Mesendoderm (in vitro differentiated cells): ENCODE measurements around the gene PPY.

Source experiments
- DNase-seq: peaks from one replicate; pipeline ENCODE4 v3.0.0; 2013
- H2AK5ac ChIP-seq: 2 replicates; pipeline ENCODE4 v1.6.1; 2013; ENCODE audit warnings: low read length, inconsistent platforms
- H2BK120ac ChIP-seq: 2 replicates; pipeline ENCODE4 v1.6.1; 2013; ENCODE audit warnings: low read depth, mild to moderate bottlenecking, low read length, moderate library complexity, mixed read lengths
- H2BK15ac ChIP-seq: replicated peaks from 2 replicates; pipeline ENCODE4 v1.6.1; 2013; ENCODE audit warnings: low read depth, mild to moderate bottlenecking, moderate library complexity
- H2BK5ac ChIP-seq: 2 replicates; pipeline ENCODE4 v1.6.1; 2013; ENCODE audit warnings: low read length, inconsistent platforms
- H3K18ac ChIP-seq: 2 replicates; pipeline ENCODE4 v1.6.1; 2013; ENCODE audit warnings: mild to moderate bottlenecking, low read length, mixed read lengths
- H3K23ac ChIP-seq: one replicate; pipeline ENCODE4 v1.6.1; 2013; ENCODE audit warnings: low read length
- H3K27ac ChIP-seq: 2 replicates; pipeline ENCODE4 v1.5.1; 2013; ENCODE audit warnings: low read depth, mild to moderate bottlenecking, inconsistent platforms, low read length, moderate library complexity
- H3K27me3 ChIP-seq: 2 replicates; pipeline ENCODE4 v1.6.1; 2013; ENCODE audit warnings: low read length, control low read depth, mild to moderate bottlenecking, inconsistent platforms; ENCODE audit not compliant: insufficient read depth, poor library complexity
- H3K36me3 ChIP-seq: 2 replicates; pipeline ENCODE4 v1.6.1; 2013; ENCODE audit warnings: low read length, inconsistent platforms; ENCODE audit not compliant: control insufficient read depth, insufficient read depth
- H3K4ac ChIP-seq: one replicate; pipeline ENCODE4 v1.6.1; 2013; ENCODE audit warnings: low read depth, mild to moderate bottlenecking, low read length, moderate library complexity
- H3K4me1 ChIP-seq: 2 replicates; pipeline ENCODE4 v1.6.1; 2013; ENCODE audit warnings: low read depth, low read length, inconsistent platforms; ENCODE audit not compliant: control insufficient read depth
- H3K4me2 ChIP-seq: 2 replicates; pipeline ENCODE4 v1.6.1; 2013; ENCODE audit warnings: low read length
- H3K4me3 ChIP-seq: 2 replicates; pipeline ENCODE4 v1.5.1; 2013; ENCODE audit warnings: mild to moderate bottlenecking, low read length
- H3K56ac ChIP-seq: one replicate; pipeline ENCODE4 v1.6.1; 2013; ENCODE audit warnings: low read length
- H3K79me1 ChIP-seq: 2 replicates; pipeline ENCODE4 v1.6.1; 2013; ENCODE audit warnings: low read length, inconsistent platforms
- H3K79me2 ChIP-seq: 2 replicates; pipeline ENCODE4 v1.6.1; 2013; ENCODE audit warnings: mild to moderate bottlenecking, low read length; ENCODE audit not compliant: control insufficient read depth, insufficient read depth
- H3K9ac ChIP-seq: 2 replicates; pipeline ENCODE4 v1.6.1; 2013; ENCODE audit warnings: low read length, inconsistent platforms
- H4K5ac ChIP-seq: one replicate; pipeline ENCODE4 v1.6.1; 2013; ENCODE audit warnings: low read length
- H4K8ac ChIP-seq: one replicate; pipeline ENCODE4 v1.6.1; 2013; ENCODE audit warnings: low read depth, mild to moderate bottlenecking, control low read depth, low read length, moderate library complexity
- WGBS: extraction: QIAGEN DNeasy Blood & Tissue Kit; methylation state at CpG from one replicate; pipeline ENCODE4 v1.1.7; 2013; ENCODE audit warnings: low lambda C conversion rate, missing lambda C conversion rate; ENCODE audit not compliant: insufficient coverage; ENCODE audit errors: extremely low coverage; 5-methylcytosine and 5-hydroxymethylcytosine counted together

Gene PPY

GRCh38 chr17:43917016-43917347, 25.3 kb downstream of the PPY start:
- H3K4me3 ChIP-seq, result no peak overlapping the region

GRCh38 chr17:43916385-43916784, 25.9 kb downstream of the PPY start:
- Histone ChIP-seq H4K5ac (no peak overlapping the region), H3K79me1 (no peaks in the 10 kb centered on the region), H3K4me3 (no peak overlapping the region), H3K4me1 (peaks cover 3% of the 10 kb centered on the region), H3K27me3 (no peaks in the 10 kb centered on the region), H3K9ac (no peak overlapping the region), H2BK15ac (no peak overlapping the region), H3K79me2 (no peaks in the 10 kb centered on the region), H3K36me3 (no peaks in the 10 kb centered on the region), H2BK120ac (no peak overlapping the region), H2BK5ac (no peak overlapping the region), H2AK5ac (no peak overlapping the region), H3K27ac (no peak overlapping the region), H3K18ac (no peak overlapping the region), H3K4ac (no peak overlapping the region), H3K4me2 (no peak overlapping the region), H4K8ac (no peak overlapping the region), H3K23ac (no peak overlapping the region), H3K56ac (no peak overlapping the region)
- DNase-seq, result no peak
- WGBS, result no CpG with 5 or more reads among the region's 4 CpGs

More at GRCh38 chr17:43917016-43917347, 25.3 kb downstream of the PPY start:
- no peak overlapping the region for H2BK5ac ChIP-seq
- H3K79me2 ChIP-seq, result no peaks in the 10 kb centered on the region
- no peak overlapping the region for H2AK5ac ChIP-seq
- peaks cover 3% of the 10 kb centered on the region for H3K4me1 ChIP-seq
- H2BK120ac ChIP-seq, result no peak overlapping the region
- H2BK15ac ChIP-seq, result no peak overlapping the region
- H3K56ac ChIP-seq, result peak overlapping the region; percentile 88
- no peaks in the 10 kb centered on the region for H3K79me1 ChIP-seq
- no peak for DNase-seq
- H4K5ac ChIP-seq, result no peak overlapping the region
- no peak overlapping the region for H3K9ac ChIP-seq
- H3K18ac ChIP-seq, result no peak overlapping the region
- WGBS, result no CpG with 5 or more reads among the region's 8 CpGs
- H3K27me3 ChIP-seq, result no peaks in the 10 kb centered on the region
- no peak overlapping the region for H3K4me2 ChIP-seq
- no peak overlapping the region for H4K8ac ChIP-seq
- H3K4ac ChIP-seq, result no peak overlapping the region
- H3K23ac ChIP-seq, result no peak overlapping the region
- H3K36me3 ChIP-seq, result no peaks in the 10 kb centered on the region
- H3K27ac ChIP-seq, result no peak overlapping the region

- Histone ChIP-seq H3K56ac (no peak overlapping the region), H3K23ac (no peak overlapping the region), H3K27ac (no peak overlapping the region), H3K79me1 (no peaks in the 10 kb centered on the region), H3K79me2 (no peaks in the 10 kb centered on the region), H3K4me1 (peaks cover 3% of the 10 kb centered on the region), H3K4me2 (no peak overlapping the region), H3K27me3 (no peaks in the 10 kb centered on the region), H2BK120ac (no peak overlapping the region), H4K5ac (no peak overlapping the region), H3K9ac (no peak overlapping the region), H3K4ac (no peak overlapping the region), H2BK5ac (no peak overlapping the region), H2BK15ac (no peak overlapping the region), H4K8ac (no peak overlapping the region), H3K36me3 (no peaks in the 10 kb centered on the region), H2AK5ac (no peak overlapping the region), H3K18ac (no peak overlapping the region), H3K4me3 (no peak overlapping the region)
- WGBS, result no CpG with 5 or more reads among the region's 3 CpGs
- no peak for DNase-seq
Measured at GRCh38 chr17:43915559-43915958, 26.7 kb downstream of the PPY start.

- no peaks in the 10 kb centered on the region for H3K27me3 ChIP-seq
- no peaks in the 10 kb centered on the region for H3K79me1 ChIP-seq
- H3K4me1 ChIP-seq, result peaks cover 3% of the 10 kb centered on the region
- no peak overlapping the region for H4K5ac ChIP-seq
- H3K18ac ChIP-seq, result no peak overlapping the region
- no peaks in the 10 kb centered on the region for H3K36me3 ChIP-seq
- H2BK120ac ChIP-seq, result no peak overlapping the region
- no peak overlapping the region for H3K27ac ChIP-seq
- no peak overlapping the region for H3K56ac ChIP-seq
- H3K4me2 ChIP-seq, result no peak overlapping the region
- H2BK15ac ChIP-seq, result no peak overlapping the region
- WGBS, result no CpG with 5 or more reads among the region's 2 CpGs
- no peaks in the 10 kb centered on the region for H3K79me2 ChIP-seq
- no peak overlapping the region for H3K23ac ChIP-seq
- H4K8ac ChIP-seq, result no peak overlapping the region
- DNase-seq, result no peak
- H2BK5ac ChIP-seq, result no peak overlapping the region
- H3K4ac ChIP-seq, result no peak overlapping the region
- H3K4me3 ChIP-seq, result no peak overlapping the region
- H3K9ac ChIP-seq, result no peak overlapping the region
- H2AK5ac ChIP-seq, result no peak overlapping the region
Measured at GRCh38 chr17:43914451-43914850, 27.8 kb downstream of the PPY start.

GRCh38 chr17:43913584-43913983, 28.7 kb downstream of the PPY start:
- H2BK120ac ChIP-seq, result no peak overlapping the region
- H3K4me2 ChIP-seq, result no peak overlapping the region
- no peak for DNase-seq
- no peak overlapping the region for H3K56ac ChIP-seq
- H3K36me3 ChIP-seq, result no peaks in the 10 kb centered on the region
- H4K8ac ChIP-seq, result no peak overlapping the region
- H4K5ac ChIP-seq, result no peak overlapping the region
- no peak overlapping the region for H2BK5ac ChIP-seq
- H3K27me3 ChIP-seq, result peaks cover 3% of the 10 kb centered on the region
- WGBS, result no CpG with 5 or more reads among the region's 6 CpGs
- H2BK15ac ChIP-seq, result no peak overlapping the region
- H3K4ac ChIP-seq, result no peak overlapping the region
- H3K27ac ChIP-seq, result no peak overlapping the region
- no peaks in the 10 kb centered on the region for H3K79me1 ChIP-seq
- no peaks in the 10 kb centered on the region for H3K79me2 ChIP-seq
- no peak overlapping the region for H3K18ac ChIP-seq
- H3K23ac ChIP-seq, result no peak overlapping the region
- peaks cover 3% of the 10 kb centered on the region for H3K4me1 ChIP-seq
- H2AK5ac ChIP-seq, result no peak overlapping the region
- no peak overlapping the region for H3K9ac ChIP-seq
- no peak overlapping the region for H3K4me3 ChIP-seq

- Histone ChIP-seq H4K5ac (no peak overlapping the region), H3K9ac (no peak overlapping the region), H2AK5ac (no peak overlapping the region), H3K4me2 (no peak overlapping the region), H3K79me2 (no peaks in the 10 kb centered on the region), H3K18ac (no peak overlapping the region), H3K27me3 (peaks cover 4% of the 10 kb centered on the region), H3K23ac (no peak overlapping the region), H3K79me1 (no peaks in the 10 kb centered on the region), H2BK15ac (no peak overlapping the region), H3K4me3 (no peak overlapping the region), H3K36me3 (no peaks in the 10 kb centered on the region), H2BK120ac (no peak overlapping the region), H3K4ac (no peak overlapping the region), H3K56ac (no peak overlapping the region), H3K4me1 (peaks cover 5% of the 10 kb centered on the region), H4K8ac (no peak overlapping the region), H2BK5ac (no peak overlapping the region), H3K27ac (no peak overlapping the region)
- no peak for DNase-seq
- 100% methylated on average over 1 of the region's 4 CpGs for WGBS
Measured at GRCh38 chr17:43912635-43913304, 29.5 kb downstream of the PPY start.
